T-helper 2 cell treated with Interferon-gamma antibody and Interleukin-4, amounts not matched to agents 5 μg/mL and 100 μg/mL, for 36 hours (primary cell): ENCODE measurements around the gene MBTD1.

Source experiments
- DNase-seq: peaks from one replicate; pipeline ENCODE4 v3.0.0; 2021; ENCODE audit warnings: low spot score
- H3K27ac Mint-ChIP-seq: one replicate; pipeline ENCODE4 v1.8.0; 2021; ENCODE audit warnings: mild to moderate bottlenecking, mixed read lengths
- H3K27me3 Mint-ChIP-seq: one replicate; pipeline ENCODE4 v1.8.0; 2021; ENCODE audit warnings: low read depth, mixed read lengths
- H3K36me3 Mint-ChIP-seq: one replicate; pipeline ENCODE4 v1.8.0; 2021; ENCODE audit warnings: low read depth, mixed read lengths
- H3K4me1 Mint-ChIP-seq: one replicate; pipeline ENCODE4 v1.8.0; 2021; ENCODE audit warnings: low read depth, mixed read lengths
- H3K4me3 Mint-ChIP-seq: one replicate; pipeline ENCODE4 v1.8.0; 2022; ENCODE audit warnings: mild to moderate bottlenecking, moderate library complexity, mixed read lengths
- H3K9me3 Mint-ChIP-seq: one replicate; pipeline ENCODE4 v1.8.0; 2021; ENCODE audit warnings: mixed read lengths

The MBTD1 gene

DNA sequence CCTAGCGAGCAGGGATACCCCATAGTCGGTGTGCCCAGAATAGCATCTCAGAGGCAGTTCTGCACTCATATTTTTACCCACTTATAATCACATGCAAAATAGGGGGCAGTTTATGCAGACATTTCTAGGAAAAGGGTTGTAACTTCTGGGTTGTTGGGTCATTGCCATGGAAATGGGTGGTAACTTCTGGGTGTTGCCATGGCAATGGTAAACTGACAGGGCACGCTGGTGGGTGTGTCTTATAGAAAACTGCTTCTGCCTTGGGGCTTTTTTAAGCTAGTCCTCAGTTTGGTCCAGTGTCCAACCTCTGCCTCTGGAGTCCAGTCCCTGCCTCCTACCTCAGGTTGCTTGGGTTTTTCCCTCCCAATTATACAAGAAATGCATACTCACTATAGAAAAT, 131.8 kb downstream of the MBTD1 start:
- H3K4me3 Mint-ChIP-seq: no peak overlapping the region
- H3K36me3 Mint-ChIP-seq: no peaks in the 10 kb centered on the region
- DNase-seq: no peak
- H3K4me1 Mint-ChIP-seq: peaks cover 5% of the 10 kb centered on the region
- no peaks in the 10 kb centered on the region for H3K9me3 Mint-ChIP-seq
- H3K27me3 Mint-ChIP-seq: no peaks in the 10 kb centered on the region
- no peak overlapping the region for H3K27ac Mint-ChIP-seq
